Astrocyte of the cerebellum (primary cell): ENCODE data around the gene GABARAPL2.
A peak's percentile ranks its signal among the peaks of the same experiment; 100 is the strongest.

Source experiments
- DNase-seq: peaks from one replicate; pipeline ENCODE4 v3.0.0-alpha.2; 2011; ENCODE audit warnings: low read depth
- H3K4me3 ChIP-seq: 2 replicates; pipeline ENCODE4 v1.5.1; 2011; ENCODE audit warnings: mild to moderate bottlenecking, low read depth, low read length, moderate library complexity
- CTCF ChIP-seq: IDR thresholded peaks from 2 replicates; pipeline ENCODE4 v1.5.1; 2012; ENCODE audit warnings: low read length, low read depth, moderate library complexity, mild to moderate bottlenecking; ENCODE audit errors: missing control alignments
- in situ Hi-C: cut with HindIII; loops from 2 replicates; pipeline ENCODE4 v1.10.0; 2017; ENCODE audit warnings: low sequenced_read_pairs

GABARAPL2 gene

GRCh38 chr16:75566040-75566757 lies at the start of gene GABARAPL2:
TSS of gene GABARAPL2 (plus strand) at chr16:75566379. CDS start at chr16:75566487, 108 bp downstream.
- peak within 1 kb of the TSS; percentile 99 for H3K4me3 ChIP-seq
- no peak for TF ChIP-seq CTCF
- no peak for DNase-seq
- in situ Hi-C loops, result no loop called here

GRCh38 chr16:75519175-75519574 lies 47.0 kb upstream of the GABARAPL2 start:
- no peak for DNase-seq
- no peak overlapping the region for H3K4me3 ChIP-seq
- no peak for TF ChIP-seq CTCF
- in situ Hi-C loops, result no loop called here

GRCh38 chr16:75526032-75526790 lies 40.0 kb upstream of the GABARAPL2 start:
- no peak overlapping the region for H3K4me3 ChIP-seq
- no peak for TF ChIP-seq CTCF
- DNase-seq, result no peak
- in situ Hi-C loops, result no loop called here

- no peak for DNase-seq
- in situ Hi-C loops, result no loop called here
- no peak overlapping the region for H3K4me3 ChIP-seq
- no peak for TF ChIP-seq CTCF
These were observed 38.3 kb upstream of the GABARAPL2 start for GRCh38 chr16:75527825-75528299.

GRCh38 chr16:75529056-75529905 lies 36.9 kb upstream of the GABARAPL2 start:
- in situ Hi-C loops, result no loop called here
- no peak for DNase-seq
- no peak for TF ChIP-seq CTCF
- H3K4me3 ChIP-seq, result no peak overlapping the region

GRCh38 chr16:75529959-75530358 lies 36.2 kb upstream of the GABARAPL2 start:
- no peak for TF ChIP-seq CTCF
- no peak for DNase-seq
- in situ Hi-C loops, result no loop called here
- H3K4me3 ChIP-seq, result no peak overlapping the region
